ENCODE measurements around the gene EVI5.

The EVI5 gene

DNA sequence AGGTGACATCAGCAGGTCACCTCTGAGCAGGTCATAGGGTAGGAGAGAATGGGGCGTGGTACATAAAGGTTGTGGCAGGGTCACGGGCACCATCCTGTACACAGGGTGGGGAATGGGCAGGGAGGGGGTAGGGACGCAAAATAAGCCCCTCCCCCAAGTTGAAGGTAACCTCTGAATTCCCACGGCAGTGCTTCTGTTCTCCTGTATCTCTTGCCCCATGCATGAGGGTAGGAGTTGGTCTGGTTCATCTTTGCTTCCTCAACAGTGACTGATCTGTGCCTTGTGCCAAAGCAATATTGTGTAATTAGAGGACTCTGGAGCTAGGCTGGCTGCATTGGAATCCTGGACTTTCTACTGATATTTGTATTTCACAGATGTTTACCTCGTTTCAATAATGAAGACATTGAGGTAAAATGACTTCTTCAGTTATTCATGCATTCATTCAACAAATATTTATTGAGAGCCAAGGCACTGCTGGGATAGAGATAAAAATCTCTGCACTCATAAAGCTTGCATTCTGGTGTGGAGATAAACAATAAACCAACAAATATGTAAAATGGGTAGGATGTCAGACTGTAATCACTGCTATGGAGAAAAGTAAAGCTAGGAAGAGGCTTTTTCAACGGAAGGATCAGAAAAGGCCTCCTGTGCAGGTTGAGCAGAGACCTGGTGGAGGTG, 279.8 kb downstream of the EVI5 start:
- DNase-seq = no peak

GRCh38 chr1:92504291-92505014, 280.5 kb downstream of the EVI5 start:
- no peak for DNase-seq

DNA sequence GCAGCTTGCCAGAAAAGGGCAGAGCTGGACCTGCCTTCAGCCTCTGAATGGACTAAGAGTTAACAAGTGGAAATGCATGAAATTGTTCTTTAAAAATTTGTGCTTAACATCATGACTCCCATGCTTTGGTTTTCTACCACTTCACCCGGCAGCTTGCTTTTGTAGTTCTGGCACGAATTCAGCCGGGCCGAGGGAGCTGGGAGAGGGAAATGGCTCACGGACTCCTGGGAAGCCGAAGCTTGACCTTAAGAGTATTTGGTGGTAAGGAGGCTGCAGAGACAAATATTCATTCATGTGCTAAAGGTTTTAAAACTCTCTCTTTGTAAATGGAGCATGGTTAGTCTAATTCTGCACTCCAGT, 281.0 kb downstream of the EVI5 start:
- no peak for DNase-seq

DNA sequence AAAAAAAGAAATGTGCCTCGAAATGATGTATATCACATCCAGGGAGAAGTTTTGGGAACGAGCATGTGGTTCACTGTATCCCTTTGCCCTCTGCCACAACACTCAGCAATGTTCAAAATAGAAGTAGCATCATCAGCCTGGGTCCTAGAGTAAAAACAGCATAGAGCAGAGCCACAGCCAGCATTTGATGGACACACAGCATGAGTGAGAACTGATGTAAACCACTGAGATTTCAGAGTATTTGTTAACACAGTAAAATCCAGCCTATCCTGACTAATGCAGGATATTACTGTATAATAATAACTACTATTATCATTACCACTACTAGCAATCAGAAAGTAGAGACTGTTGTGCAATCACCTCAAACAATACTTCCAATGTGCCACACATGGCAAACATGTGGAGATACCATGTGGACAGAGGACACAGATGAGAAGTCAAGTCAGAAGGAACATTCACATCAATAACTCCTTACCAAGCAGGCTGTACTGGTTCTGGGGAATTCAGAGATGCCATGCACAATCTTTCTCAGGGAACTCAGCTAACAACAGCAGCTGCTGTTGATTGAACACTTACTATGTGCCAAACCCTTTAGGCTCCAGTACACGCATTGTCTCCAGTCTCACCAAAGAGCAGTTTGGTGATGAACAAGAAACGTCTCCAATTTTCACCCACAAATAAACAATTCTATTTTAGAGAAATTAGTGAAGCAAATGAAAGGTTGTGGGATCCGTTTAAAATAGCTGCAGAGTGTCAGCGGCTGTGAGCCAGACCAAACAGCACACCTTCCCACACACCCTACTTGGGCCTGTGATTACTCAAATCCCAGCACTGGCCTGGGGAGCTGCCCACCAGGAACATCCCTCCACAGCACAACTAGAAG, 281.6 kb downstream of the EVI5 start:
- no peak for DNase-seq

GRCh38 chr1:92502247-92502646, 282.7 kb downstream of the EVI5 start:
- DNase-seq = no peak

- DNase-seq = no peak
Observed at GRCh38 chr1:92500552-92500951, 284.4 kb downstream of the EVI5 start.

GRCh38 chr1:92495392-92496063, 289.4 kb downstream of the EVI5 start:
- peak; percentile 32 for DNase-seq

DNA sequence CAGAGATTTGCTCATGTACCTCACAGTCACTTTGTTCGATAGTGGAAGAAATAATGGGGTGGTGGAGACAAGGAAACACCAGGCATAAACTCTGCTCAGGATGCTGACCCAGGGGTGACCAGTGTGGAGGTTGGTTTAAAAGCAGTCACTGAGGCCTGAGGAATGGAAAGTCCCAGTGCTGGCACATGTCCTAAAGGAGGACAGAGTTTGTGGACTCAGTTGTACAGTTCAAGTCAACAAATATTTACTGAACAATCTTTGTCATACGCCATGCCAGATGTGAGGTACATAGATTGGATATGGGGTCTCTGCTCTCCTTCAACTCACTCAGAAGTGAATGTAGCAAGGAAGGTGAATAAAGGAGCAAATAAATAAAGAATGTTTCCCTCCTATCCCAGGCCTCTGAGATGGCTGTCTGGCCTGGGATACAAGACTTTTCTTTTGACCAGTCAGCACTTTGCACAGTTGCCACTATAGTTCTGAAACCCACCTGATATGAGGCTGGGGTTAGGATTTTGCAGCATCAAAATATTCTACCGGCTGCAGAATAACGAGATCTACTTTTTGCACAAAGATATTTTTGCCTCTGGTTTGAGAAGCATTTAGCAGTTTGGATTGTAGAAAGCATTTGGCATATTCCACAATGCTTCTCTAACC, 290.3 kb downstream of the EVI5 start:
- no peak for DNase-seq

DNA sequence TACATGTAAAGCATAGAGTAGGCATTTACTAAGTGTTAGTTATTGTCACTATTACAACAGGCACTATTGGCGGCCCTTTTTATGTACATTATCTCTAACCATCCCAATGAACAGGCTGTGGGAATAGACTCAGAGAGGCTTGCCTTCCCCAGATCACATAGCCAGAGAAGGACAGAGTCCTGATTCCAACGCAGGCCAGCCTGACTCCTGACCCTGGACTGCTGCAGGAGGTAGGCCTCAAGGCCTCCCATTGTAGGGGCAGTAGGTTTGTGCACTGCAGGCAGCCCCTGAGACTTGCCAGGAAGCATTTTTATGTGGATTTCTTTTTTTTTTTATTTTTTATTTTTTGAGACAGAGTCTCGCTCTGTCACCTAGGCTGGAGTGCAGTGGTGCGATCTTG, 291.8 kb downstream of the EVI5 start:
- DNase-seq = no peak

DNA sequence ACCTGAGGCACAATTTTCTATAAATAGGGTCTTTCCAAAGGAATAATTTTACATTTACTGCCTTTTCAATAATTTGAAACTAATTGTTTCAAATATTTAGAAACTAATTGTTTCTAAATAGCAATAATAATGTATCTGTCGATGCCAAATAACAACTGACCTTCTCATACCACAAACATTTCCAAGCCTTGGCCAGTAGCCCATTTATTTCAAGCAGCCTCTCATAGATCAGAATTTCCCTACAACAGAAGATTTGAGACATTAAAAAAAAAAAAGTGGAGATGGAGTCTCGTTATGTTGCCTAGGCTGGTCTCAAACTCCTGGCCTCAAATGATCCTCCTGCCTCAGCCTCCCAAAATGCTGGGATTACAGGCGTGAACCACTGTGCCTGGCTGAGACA, 296.1 kb downstream of the EVI5 start:
- no peak for DNase-seq

DNA sequence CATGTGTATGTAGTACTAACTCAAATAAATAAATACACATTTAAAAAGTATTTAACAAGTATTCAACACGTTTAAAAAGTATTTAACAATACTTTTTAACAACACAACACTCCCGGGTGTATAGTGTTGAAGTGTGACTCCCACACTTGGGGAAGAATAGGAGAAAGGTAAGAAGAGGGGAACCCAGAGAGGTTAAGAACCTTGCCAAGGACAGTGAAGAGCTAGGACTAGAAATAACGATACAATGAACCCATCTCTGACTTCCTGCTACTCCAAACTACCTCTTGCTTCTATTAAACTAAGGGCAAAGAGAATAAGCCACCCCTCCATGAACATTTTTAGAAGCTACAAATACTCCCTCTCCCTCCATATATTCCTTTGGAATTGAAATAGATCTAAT, 296.5 kb downstream of the EVI5 start:
- no peak for DNase-seq

DNA sequence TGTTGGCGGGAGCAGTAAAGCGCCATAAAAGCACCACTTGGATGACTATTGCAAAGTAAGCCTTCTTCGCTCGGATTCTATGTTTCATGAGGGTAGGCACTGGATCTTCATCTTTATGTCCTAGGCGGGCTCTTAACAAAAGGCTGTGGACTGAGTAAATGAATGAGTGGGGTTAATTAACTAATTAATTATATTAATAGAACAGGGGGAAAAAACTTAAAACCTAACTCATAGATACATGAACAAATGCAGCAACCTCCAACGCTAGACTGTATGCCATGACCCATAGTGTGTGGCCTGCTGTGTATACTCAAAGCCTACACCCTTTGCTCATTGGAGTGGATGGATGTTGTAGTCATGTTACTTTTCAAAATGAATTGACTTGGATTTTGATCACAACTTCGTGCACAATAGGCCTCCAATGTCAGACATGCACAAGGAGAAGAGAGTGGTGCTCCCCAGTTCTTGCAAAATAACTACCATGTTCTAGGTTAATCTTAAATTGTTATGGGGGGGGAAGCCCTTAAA, 297.8 kb downstream of the EVI5 start:
- DNase-seq = no peak

- peak; percentile 81 for DNase-seq
Observed at GRCh38 chr1:92486251-92487077, 298.4 kb downstream of the EVI5 start, which contains the start of gene GFI1. Gene GFI1, minus strand, starts transcription at chr1:92486925. Its CDS starts 3,438 bp downstream, at chr1:92483487.

GRCh38 chr1:92485381-92486250, 299.3 kb downstream of the EVI5 start:
- DNase-seq = peak; percentile 91

DNA sequence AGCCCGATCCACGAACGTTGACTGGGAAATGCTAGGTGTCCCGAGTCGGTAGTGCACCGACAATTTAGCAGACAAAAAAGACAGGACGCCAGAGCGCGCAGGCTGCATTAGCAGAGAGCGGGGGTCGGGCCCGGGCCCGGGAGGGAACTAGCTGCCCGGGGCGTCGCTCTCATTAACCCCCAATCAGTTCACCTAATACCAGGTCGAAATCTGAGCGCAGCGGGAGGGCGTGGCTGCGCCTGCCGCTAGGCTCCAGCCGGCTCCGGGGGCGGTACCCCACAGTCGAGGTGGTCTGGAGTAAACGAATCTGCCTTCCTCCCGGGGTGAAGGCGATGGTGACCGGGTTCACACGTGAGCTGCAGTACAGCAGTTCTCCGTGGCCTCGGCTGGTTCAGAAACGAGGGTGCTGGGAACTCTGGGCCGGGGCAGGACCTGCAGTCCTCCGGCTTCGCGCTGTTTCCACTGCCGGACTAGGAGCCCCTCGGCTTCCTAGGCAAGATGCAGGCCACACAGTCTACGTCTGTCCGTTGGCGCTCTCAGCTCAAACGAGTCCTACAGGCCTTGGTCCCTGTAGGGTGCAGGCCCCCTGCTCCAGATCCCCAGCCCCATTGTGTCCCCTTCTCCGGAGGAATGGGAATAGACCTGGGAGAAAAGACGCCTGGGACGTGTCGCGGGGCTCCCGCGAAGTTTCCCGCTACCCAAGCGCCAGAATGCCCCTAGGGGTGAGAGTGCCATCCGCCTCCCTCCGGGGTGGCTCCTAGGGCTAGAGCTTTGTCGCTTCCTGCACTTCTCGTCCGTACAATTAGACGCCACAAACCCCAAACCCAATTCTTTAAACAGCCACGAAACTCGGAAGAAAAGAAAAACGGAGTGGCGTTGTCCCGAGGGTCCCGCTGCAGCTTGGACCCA, 300.2 kb downstream of the EVI5 start:
- peak; percentile 74 for DNase-seq

DNA sequence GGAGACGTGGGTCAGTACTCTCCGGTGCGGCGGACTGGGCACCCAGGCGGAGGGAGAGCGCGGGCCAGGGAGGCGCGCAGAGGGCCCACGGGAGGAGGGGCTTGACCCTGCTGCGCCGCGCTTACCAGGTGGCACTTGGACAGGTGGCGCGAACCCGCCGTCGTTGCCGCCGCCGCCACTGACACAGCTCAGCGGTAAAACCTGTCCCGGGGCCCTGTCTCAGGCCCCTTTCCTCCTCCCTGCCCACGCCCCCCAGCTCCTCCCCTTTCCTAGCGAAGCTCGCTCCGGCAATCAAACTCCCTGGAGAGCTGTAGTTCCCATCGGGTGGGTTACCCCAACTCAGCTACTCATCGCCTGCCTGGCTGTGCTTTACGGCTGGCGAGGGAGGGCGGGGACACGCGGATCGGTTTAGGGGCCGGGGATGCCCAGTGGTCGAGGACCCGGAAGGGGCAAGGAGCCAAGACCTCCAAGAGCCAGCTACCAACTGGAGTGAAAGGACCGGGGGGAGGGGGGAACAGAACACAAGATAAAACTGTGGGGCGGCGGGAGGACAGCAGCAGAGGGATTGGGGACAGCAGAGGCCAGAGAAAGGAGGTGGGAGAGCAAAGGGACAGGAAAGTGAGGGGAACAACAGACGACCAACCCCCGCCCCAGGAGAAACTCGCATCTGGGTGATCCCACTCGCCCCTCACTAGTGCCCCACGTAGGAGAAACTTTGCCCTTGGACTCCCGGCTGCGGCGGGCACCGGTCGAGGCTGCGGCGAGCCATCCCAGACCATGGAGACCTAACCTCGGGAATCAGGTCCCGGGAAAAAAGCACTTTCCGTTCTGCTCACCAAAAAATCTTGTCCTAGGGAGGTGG, 301.1 kb downstream of the EVI5 start:
- peak; percentile 70 for DNase-seq

- DNase-seq = no peak
Observed at GRCh38 chr1:92482665-92483609, 302.0 kb downstream of the EVI5 start.

Measured in activated CD4-positive, alpha-beta T cell treated with anti-CD3 and anti-CD28 coated beads, Interleukin-10, Interleukin-2, amounts not matched to agents 100 ng/mL and 50 ng/mL, durations not matched to agents 16 hours and 8 hours (primary cell).